Inflammatory macrophage (primary cell): ENCODE data around the gene ANKRD28.

Experiments used
- DNase-seq, 2 donors: peaks; one replicate each; pipeline ENCODE4 v3.0.0-alpha.2; 2020 to 2022

The ANKRD28 gene

DNA sequence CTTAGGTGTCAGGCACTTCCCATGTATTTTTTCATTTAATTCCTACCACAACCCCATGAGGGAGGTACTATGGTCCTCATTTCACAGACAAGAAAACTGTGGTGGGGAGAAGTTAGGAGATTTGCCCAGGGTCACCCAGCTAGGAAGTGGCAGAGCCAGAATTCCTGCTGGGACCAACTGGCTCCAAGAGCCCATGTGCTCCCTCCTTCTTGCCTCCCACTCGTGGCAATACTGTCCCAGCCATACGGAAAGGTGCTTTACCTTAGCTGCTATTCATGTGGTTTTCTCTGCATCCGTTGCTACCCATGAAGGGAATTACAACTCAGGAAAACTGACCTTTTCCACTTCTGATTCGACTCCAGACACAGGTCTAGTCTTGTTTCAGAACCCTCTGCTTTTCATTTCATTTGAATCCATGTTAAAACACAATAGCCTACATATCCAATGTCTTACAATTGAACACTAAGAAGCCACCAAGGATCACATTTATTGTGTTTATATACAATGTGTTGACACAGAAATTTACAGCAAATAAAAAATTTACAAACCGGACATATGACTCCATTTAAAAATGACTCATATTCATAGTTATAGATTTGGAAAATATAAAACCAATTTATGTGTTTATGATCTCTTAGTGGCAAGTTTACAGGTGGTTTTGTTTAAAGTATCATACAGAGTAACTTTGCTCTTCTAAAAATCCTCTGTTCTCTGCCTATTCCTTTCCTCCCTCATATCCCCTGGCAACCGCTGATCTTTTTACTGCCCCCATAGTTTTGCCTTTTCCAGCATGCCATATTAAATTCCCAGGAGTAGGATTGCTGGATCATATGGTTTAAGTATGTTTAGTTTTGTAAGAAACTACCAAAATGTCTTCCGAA, 137.5 kb downstream of the ANKRD28 start:
- no peak for DNase-seq

DNA sequence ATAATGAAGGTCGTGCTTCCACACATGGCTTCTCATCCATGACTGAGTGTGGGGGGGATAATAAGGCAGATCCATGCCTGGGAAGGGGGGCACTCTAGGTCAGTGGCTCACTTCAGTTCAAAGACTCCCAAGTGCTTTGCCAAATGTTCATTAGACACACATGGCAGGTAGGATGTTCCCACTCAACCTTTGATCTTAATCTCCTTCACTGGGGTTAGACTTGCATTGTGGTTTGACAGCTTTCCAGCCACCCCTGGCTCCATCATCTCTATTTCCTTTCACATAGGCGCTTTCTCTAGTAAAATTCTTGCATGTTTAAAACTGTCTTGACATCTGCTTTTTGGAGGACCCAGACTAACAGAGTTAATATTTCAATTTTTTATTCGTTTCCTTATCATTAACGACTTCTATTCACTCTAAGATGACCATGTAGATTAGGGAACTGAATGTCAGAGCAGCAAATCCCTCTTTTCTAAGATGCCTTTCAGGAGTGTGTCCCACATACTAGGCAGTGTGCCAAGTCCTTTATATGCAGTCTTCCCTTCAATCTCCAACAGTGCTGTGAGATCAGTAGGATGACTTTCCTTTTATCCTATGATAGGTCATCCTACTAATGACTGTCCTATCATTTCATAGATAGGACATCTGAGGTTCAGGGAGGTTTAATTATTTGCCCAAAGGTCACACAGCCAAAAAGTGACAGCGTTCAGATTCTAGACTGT, 138.4 kb downstream of the ANKRD28 start:
- no peak for DNase-seq

- DNase-seq, result peak; percentile 58 to 62
Observed at GRCh38 chr3:15657016-15657415, 140.8 kb downstream of the ANKRD28 start.

- DNase-seq, result peak in 1 of 2 donors; percentile 8
Observed at GRCh38 chr3:15656342-15656741, 141.4 kb downstream of the ANKRD28 start.

- no peak for DNase-seq
Observed at GRCh38 chr3:15654891-15655290, 142.9 kb downstream of the ANKRD28 start.

DNA sequence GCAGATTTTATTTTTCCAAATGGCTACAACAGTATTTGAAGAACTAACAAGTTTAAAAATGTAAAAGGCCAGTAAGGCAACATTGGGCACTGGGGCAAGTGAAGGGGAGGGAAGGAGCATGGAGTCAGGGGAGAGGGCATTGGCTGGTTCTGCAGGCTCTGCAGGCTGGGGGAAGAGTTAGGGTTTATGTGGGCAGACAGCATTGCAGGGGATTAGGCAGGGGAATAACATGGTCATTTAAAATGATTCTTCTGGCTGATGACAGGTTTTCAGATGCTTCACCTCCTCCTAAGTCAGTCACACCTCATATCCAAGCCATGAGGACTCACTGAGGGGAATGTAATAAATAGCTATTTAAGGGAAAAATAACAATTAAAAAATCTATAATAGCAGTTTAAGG, 143.7 kb downstream of the ANKRD28 start:
- DNase-seq, result no peak

- no peak for DNase-seq
Observed at GRCh38 chr3:15653321-15653720, 144.5 kb downstream of the ANKRD28 start.

- DNase-seq, result no peak
Observed at GRCh38 chr3:15651396-15651795, 146.4 kb downstream of the ANKRD28 start.

GRCh38 chr3:15649858-15650257, 147.9 kb downstream of the ANKRD28 start:
- DNase-seq, result no peak

GRCh38 chr3:15649341-15649740, 148.4 kb downstream of the ANKRD28 start:
- no peak for DNase-seq

DNA sequence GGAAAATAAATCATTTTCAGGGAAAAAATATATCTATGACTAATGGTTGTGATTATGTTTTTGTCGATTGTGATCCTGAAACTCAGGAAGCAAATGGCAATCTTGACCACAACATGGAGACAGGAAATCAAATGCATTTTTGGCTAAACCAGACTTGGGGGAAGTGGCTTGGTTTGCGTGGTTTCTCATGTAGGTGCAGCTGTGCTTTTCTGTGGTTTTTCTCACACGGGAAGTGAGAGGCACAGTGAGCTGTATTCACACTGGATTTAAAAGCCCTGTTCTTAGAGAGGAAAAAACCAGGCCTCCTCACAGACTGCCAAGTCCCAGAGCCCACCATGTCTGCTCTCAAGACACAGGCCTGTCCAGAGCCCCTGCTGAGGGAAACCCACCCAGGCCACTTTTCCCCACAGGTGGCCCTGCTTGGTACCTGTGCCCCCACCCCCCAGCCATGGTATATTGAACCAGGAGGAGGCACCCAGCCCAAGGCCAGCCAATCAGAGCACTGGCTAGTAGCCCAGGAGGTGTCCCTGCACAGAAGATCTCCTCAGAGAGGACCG, 150.1 kb downstream of the ANKRD28 start:
- peak; percentile 38 to 69 for DNase-seq

- DNase-seq, result no peak
Observed at GRCh38 chr3:15646851-15647511, 150.8 kb downstream of the ANKRD28 start.

- DNase-seq, result no peak
Observed at GRCh38 chr3:15645740-15646501, 151.9 kb downstream of the ANKRD28 start.

GRCh38 chr3:15645246-15645645, 152.5 kb downstream of the ANKRD28 start:
- no peak for DNase-seq

- no peak for DNase-seq
Observed at GRCh38 chr3:15638891-15639262, 158.9 kb downstream of the ANKRD28 start.

DNA sequence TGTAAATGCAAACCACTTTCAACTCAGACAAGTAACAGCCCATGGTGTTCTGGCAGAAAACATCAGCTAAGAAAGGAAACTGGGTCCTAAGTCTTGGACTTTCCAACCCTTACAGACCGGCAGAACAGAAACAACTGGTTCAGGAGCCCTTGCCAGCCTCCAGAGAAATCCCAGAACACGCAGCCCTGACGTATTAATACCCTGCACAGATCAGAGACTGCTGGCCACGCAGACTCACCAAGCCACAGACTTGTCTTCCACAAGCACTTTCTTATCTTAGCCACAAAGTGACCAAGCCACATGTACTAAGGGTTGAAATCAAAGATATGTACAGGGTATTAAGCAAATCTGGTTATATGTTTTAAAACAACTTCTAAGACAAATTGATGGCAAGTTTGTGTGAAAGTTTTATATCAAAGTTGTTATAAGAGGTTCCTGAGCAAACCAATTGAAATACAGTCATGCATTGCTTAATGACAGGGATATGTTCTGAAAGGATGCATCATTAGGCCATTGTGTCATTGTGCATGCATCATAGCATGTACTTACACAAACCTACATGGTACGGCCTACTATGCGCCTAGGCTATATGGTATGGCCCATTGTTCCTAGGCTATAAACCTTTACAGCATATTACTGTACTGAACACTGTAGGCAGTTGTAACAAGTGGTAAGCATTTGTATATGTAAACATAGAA, 159.4 kb downstream of the ANKRD28 start:
- no peak for DNase-seq

DNA sequence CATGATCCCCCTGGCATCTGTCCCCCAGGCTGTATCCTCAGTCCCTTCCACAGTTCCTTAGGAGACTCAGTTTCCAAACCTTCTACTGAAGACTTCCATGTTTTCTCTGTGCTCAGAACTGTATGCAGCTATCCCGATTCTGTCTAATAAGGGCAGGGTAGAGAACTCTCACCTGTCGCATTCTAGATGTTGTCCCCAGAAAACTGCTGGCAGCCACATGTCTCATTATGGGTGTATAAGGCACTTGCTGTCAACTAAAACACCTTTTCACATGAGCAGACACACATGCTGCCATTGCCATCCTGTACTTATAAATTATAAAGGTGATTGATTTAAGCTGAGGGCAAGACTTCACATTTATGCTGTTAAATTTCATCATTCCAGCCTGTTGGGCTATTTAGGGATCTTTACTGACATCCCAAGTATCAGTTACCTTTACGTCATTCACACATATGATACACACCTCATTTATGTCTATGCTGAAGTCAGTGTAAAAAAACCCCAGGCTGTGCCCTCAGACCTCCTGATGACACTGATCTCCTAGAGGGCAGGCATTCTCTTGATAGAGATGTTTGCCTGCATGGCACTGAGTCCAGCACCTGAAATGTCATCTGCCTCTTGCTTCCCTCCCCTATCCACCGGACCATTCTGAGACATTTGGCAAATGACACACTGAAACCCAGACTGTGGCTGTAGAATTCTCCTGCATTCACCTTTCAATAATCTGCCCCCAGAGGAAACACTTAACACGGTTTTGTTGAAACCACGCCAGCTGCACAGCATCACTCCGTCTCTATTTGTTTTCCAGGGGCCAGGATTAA, 160.4 kb downstream of the ANKRD28 start:
- DNase-seq, result no peak

GRCh38 chr3:15636028-15636709, 161.6 kb downstream of the ANKRD28 start:
- peak; percentile 45 to 56 for DNase-seq

GRCh38 chr3:15635121-15635661, 162.6 kb downstream of the ANKRD28 start:
- no peak for DNase-seq

- DNase-seq, result no peak
Observed at GRCh38 chr3:15634671-15635070, 163.1 kb downstream of the ANKRD28 start.
